ENCODE data around the gene ENAH.
"Not testable (repeated sequence)": the region's sequence is repeated elsewhere in the genome, so short reads cannot be mapped to it uniquely, and the experiment has no call there.

The ENAH gene

DNA sequence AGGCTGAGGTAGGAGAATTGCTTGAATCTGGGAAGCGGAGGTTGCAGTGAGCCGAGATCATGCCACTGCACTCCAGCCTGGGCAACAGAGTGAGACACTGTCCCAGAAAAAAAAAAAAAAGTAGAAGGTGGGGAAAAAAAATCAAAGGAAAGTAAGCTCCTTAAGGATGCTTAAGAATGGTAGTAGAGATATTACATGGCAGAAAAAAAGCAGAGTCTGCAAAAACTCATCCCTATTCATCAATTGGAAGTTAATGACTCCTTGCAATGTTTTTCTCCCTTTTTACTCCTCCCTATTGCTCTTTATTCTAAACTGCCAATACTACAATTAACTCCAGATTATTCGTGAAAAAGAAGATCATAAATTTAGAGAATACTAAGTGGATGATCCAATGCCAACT lies 23.4 kb downstream of the ENAH start:
- Mint-ChIP-seq H3K9me3 (no peaks in the 10 kb centered on the region), H3K27ac (ENCODE audit: low read depth) (no peak overlapping the region), H3K4me1 (no peaks in the 10 kb centered on the region), H3K36me3 (ENCODE audit: insufficient read depth) (no peaks in the 10 kb centered on the region), H3K4me3 (no peak overlapping the region), H3K27me3 (peaks cover 47% of the 10 kb centered on the region)
- ATAC-seq (replicated peaks; ENCODE audit: extremely low read depth, poor library complexity, severe bottlenecking) (no peak), DNase-seq (ENCODE audit: low spot score in 2 of 2) (no peak)

- H3K9me3 Mint-ChIP-seq; H3K4me1 Mint-ChIP-seq; H3K4me3 Mint-ChIP-seq; ATAC-seq (replicated peaks; ENCODE audit: extremely low read depth, poor library complexity, severe bottlenecking); H3K36me3 Mint-ChIP-seq (ENCODE audit: insufficient read depth); DNase-seq (ENCODE audit: low spot score in 2 of 2); H3K27ac Mint-ChIP-seq (ENCODE audit: low read depth): not testable (repeated sequence)
- H3K27me3 Mint-ChIP-seq = peaks cover 47% of the 10 kb centered on the region
These were observed 24.1 kb downstream of the ENAH start for GRCh38 chr1:225628794-225629193.

GRCh38 chr1:225627304-225627947 lies 25.5 kb downstream of the ENAH start:
- Mint-ChIP-seq H3K27me3 (peaks cover 47% of the 10 kb centered on the region), H3K4me1 (no peaks in the 10 kb centered on the region), H3K9me3 (no peaks in the 10 kb centered on the region), H3K36me3 (ENCODE audit: insufficient read depth) (no peaks in the 10 kb centered on the region), H3K27ac (ENCODE audit: low read depth) (no peak overlapping the region), H3K4me3 (no peak overlapping the region)
- DNase-seq (ENCODE audit: low spot score in 2 of 2) (no peak), ATAC-seq (replicated peaks; ENCODE audit: extremely low read depth, poor library complexity, severe bottlenecking) (no peak)

GRCh38 chr1:225626698-225627097 lies 26.2 kb downstream of the ENAH start:
- Mint-ChIP-seq H3K36me3 (ENCODE audit: insufficient read depth) (no peaks in the 10 kb centered on the region), H3K27ac (ENCODE audit: low read depth) (no peak overlapping the region), H3K4me3 (no peak overlapping the region), H3K9me3 (no peaks in the 10 kb centered on the region), H3K4me1 (no peaks in the 10 kb centered on the region), H3K27me3 (peaks cover 47% of the 10 kb centered on the region)
- no peak for ATAC-seq (replicated peaks; ENCODE audit: extremely low read depth, poor library complexity, severe bottlenecking)
- DNase-seq (ENCODE audit: low spot score in 2 of 2) = no peak

DNA sequence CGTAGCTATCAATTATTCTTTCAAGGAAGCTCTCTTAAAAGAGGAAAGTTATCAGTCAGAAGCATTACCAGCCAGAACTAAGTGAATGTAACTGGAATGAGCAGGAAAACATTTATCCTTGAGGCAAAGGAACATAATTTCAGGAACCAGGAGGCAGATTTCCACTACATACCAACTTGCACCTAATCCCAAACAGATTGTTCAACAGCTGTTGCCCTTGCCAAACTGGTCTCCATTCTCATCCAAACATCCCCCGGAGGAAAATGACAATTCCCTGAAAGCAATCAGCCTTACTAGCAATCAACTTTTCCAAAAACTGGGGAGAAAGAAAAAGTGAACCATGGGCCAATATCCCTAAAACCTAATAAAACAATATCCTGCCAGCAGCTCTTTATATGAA lies 35.0 kb downstream of the ENAH start:
- Mint-ChIP-seq H3K27me3 (no peaks in the 10 kb centered on the region), H3K9me3 (no peaks in the 10 kb centered on the region), H3K27ac (ENCODE audit: low read depth) (no peak overlapping the region), H3K4me1 (no peaks in the 10 kb centered on the region), H3K4me3 (no peak overlapping the region), H3K36me3 (ENCODE audit: insufficient read depth) (no peaks in the 10 kb centered on the region)
- no peak for DNase-seq (ENCODE audit: low spot score in 2 of 2)
- ATAC-seq (replicated peaks; ENCODE audit: extremely low read depth, poor library complexity, severe bottlenecking) = no peak

- no peak for DNase-seq (ENCODE audit: low spot score in 2 of 2)
- Mint-ChIP-seq H3K27ac (ENCODE audit: low read depth) (no peak overlapping the region), H3K4me3 (no peak overlapping the region), H3K9me3 (no peaks in the 10 kb centered on the region), H3K4me1 (no peaks in the 10 kb centered on the region), H3K27me3 (no peaks in the 10 kb centered on the region), H3K36me3 (ENCODE audit: insufficient read depth) (no peaks in the 10 kb centered on the region)
- ATAC-seq (replicated peaks; ENCODE audit: extremely low read depth, poor library complexity, severe bottlenecking) = no peak
These were observed 35.4 kb downstream of the ENAH start for GRCh38 chr1:225617479-225617878.

- ATAC-seq (replicated peaks; ENCODE audit: extremely low read depth, poor library complexity, severe bottlenecking); H3K9me3 Mint-ChIP-seq; H3K4me3 Mint-ChIP-seq; DNase-seq (ENCODE audit: low spot score in 2 of 2); H3K36me3 Mint-ChIP-seq (ENCODE audit: insufficient read depth); H3K27ac Mint-ChIP-seq (ENCODE audit: low read depth); H3K27me3 Mint-ChIP-seq; H3K4me1 Mint-ChIP-seq: not testable (repeated sequence)
These were observed 37.5 kb downstream of the ENAH start for GRCh38 chr1:225615403-225615790.

- Mint-ChIP-seq H3K9me3 (no peaks in the 10 kb centered on the region), H3K27me3 (no peaks in the 10 kb centered on the region), H3K36me3 (ENCODE audit: insufficient read depth) (peaks cover 2% of the 10 kb centered on the region), H3K27ac (ENCODE audit: low read depth) (no peak overlapping the region), H3K4me1 (no peaks in the 10 kb centered on the region), H3K4me3 (no peak overlapping the region)
- no peak for DNase-seq (ENCODE audit: low spot score in 2 of 2)
- no peak for ATAC-seq (replicated peaks; ENCODE audit: extremely low read depth, poor library complexity, severe bottlenecking)
These were observed 39.9 kb downstream of the ENAH start for GRCh38 chr1:225613006-225613405.

- Mint-ChIP-seq H3K27me3 (no peaks in the 10 kb centered on the region), H3K9me3 (no peaks in the 10 kb centered on the region), H3K4me1 (no peaks in the 10 kb centered on the region), H3K27ac (ENCODE audit: low read depth) (no peak overlapping the region), H3K36me3 (ENCODE audit: insufficient read depth) (peaks cover 2% of the 10 kb centered on the region), H3K4me3 (no peak overlapping the region)
- DNase-seq (ENCODE audit: low spot score in 2 of 2) = no peak
- ATAC-seq (replicated peaks; ENCODE audit: extremely low read depth, poor library complexity, severe bottlenecking) = no peak
These were observed 40.6 kb downstream of the ENAH start for GRCh38 chr1:225612287-225612686.

DNA sequence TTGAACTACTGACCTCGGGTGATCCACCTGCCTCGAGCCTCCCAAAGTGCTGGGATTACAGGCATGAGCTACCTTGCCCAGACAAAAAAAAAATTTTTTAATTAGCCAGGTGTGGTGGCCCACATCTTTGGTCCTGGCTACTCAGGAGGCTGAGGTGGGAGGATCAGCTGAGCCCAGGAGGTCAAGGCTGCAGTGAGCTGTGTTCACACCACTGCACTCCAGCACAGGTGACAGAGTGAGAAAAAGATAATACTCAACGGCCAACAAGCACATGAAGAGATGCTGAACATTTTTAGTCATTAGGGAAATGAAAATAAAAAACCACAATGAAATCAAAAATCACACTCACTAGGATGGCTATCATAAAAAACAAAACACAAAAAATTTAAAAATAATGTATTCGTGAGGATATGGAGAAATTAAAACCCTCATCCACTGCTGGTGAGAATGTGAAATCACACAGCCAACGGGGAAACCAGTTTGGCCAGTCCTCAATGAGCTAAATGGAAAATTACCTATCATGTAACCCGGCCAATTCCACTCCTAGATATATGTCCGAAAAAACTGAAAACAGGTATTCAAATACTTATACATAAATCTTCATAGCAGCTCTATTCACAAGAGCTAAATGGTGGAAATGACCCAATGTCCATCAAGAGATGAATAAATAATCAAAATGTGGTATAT lies 41.2 kb downstream of the ENAH start:
- no peaks in the 10 kb centered on the region for H3K4me1 Mint-ChIP-seq
- ATAC-seq (replicated peaks; ENCODE audit: extremely low read depth, poor library complexity, severe bottlenecking) = no peak
- no peak overlapping the region for H3K27ac Mint-ChIP-seq (ENCODE audit: low read depth)
- peaks cover 2% of the 10 kb centered on the region for H3K36me3 Mint-ChIP-seq (ENCODE audit: insufficient read depth)
- DNase-seq (ENCODE audit: low spot score in 2 of 2) = no peak
- H3K4me3 Mint-ChIP-seq = no peak overlapping the region
- H3K27me3 Mint-ChIP-seq = no peaks in the 10 kb centered on the region
- H3K9me3 Mint-ChIP-seq = no peaks in the 10 kb centered on the region

GRCh38 chr1:225610539-225610938 lies 42.4 kb downstream of the ENAH start:
- DNase-seq (ENCODE audit: low spot score in 2 of 2) (no peak), ATAC-seq (replicated peaks; ENCODE audit: extremely low read depth, poor library complexity, severe bottlenecking) (no peak)
- Mint-ChIP-seq H3K36me3 (ENCODE audit: insufficient read depth) (peaks cover 2% of the 10 kb centered on the region), H3K4me1 (no peaks in the 10 kb centered on the region), H3K27me3 (no peaks in the 10 kb centered on the region), H3K9me3 (no peaks in the 10 kb centered on the region), H3K27ac (ENCODE audit: low read depth) (no peak overlapping the region), H3K4me3 (no peak overlapping the region)

- no peak for ATAC-seq (replicated peaks; ENCODE audit: extremely low read depth, poor library complexity, severe bottlenecking)
- Mint-ChIP-seq H3K4me1 (no peaks in the 10 kb centered on the region), H3K4me3 (no peak overlapping the region), H3K9me3 (no peaks in the 10 kb centered on the region), H3K36me3 (ENCODE audit: insufficient read depth) (peaks cover 2% of the 10 kb centered on the region), H3K27me3 (no peaks in the 10 kb centered on the region), H3K27ac (ENCODE audit: low read depth) (no peak overlapping the region)
- DNase-seq (ENCODE audit: low spot score in 2 of 2) = no peak
These were observed 44.7 kb downstream of the ENAH start for GRCh38 chr1:225608014-225608796.

DNA sequence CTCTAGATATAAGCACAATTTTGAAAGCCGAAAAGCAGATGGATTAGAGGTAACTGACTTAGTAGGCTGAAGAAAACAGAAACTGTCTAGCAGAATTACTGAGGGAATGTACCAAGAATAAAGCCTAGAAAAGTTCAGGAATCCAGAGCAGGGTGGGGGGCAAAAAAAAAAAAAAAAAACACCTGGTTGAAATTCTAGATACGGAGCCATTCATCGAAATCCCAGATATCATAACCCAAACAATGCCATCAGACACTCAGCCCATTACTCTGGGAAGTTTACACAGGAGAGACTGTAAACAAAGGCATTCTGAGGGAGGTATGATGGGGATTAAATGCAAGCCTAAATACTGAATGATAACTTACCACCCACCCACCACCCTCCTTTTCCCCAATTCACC lies 45.6 kb downstream of the ENAH start:
- no peak for DNase-seq (ENCODE audit: low spot score in 2 of 2)
- Mint-ChIP-seq H3K27ac (ENCODE audit: low read depth) (no peak overlapping the region), H3K27me3 (no peaks in the 10 kb centered on the region), H3K9me3 (no peaks in the 10 kb centered on the region), H3K36me3 (ENCODE audit: insufficient read depth) (peaks cover 2% of the 10 kb centered on the region), H3K4me3 (no peak overlapping the region), H3K4me1 (no peaks in the 10 kb centered on the region)
- no peak for ATAC-seq (replicated peaks; ENCODE audit: extremely low read depth, poor library complexity, severe bottlenecking)
